Mesendoderm (in vitro differentiated cells): Measurements from ENCODE around the gene NHSL1.

Experiments
- DNase-seq: peaks from one replicate; pipeline ENCODE4 v3.0.0; 2013
- H2AK5ac ChIP-seq: 2 replicates; pipeline ENCODE4 v1.6.1; 2013; ENCODE audit warnings: low read length, inconsistent platforms
- H2BK120ac ChIP-seq: 2 replicates; pipeline ENCODE4 v1.6.1; 2013; ENCODE audit warnings: low read depth, mild to moderate bottlenecking, low read length, moderate library complexity, mixed read lengths
- H2BK15ac ChIP-seq: replicated peaks from 2 replicates; pipeline ENCODE4 v1.6.1; 2013; ENCODE audit warnings: low read depth, mild to moderate bottlenecking, moderate library complexity
- H2BK5ac ChIP-seq: 2 replicates; pipeline ENCODE4 v1.6.1; 2013; ENCODE audit warnings: low read length, inconsistent platforms
- H3K18ac ChIP-seq: 2 replicates; pipeline ENCODE4 v1.6.1; 2013; ENCODE audit warnings: mild to moderate bottlenecking, low read length, mixed read lengths
- H3K23ac ChIP-seq: one replicate; pipeline ENCODE4 v1.6.1; 2013; ENCODE audit warnings: low read length
- H3K27ac ChIP-seq: 2 replicates; pipeline ENCODE4 v1.5.1; 2013; ENCODE audit warnings: low read depth, mild to moderate bottlenecking, inconsistent platforms, low read length, moderate library complexity
- H3K27me3 ChIP-seq: 2 replicates; pipeline ENCODE4 v1.6.1; 2013; ENCODE audit warnings: low read length, control low read depth, mild to moderate bottlenecking, inconsistent platforms; ENCODE audit not compliant: insufficient read depth, poor library complexity
- H3K36me3 ChIP-seq: 2 replicates; pipeline ENCODE4 v1.6.1; 2013; ENCODE audit warnings: low read length, inconsistent platforms; ENCODE audit not compliant: control insufficient read depth, insufficient read depth
- H3K4ac ChIP-seq: one replicate; pipeline ENCODE4 v1.6.1; 2013; ENCODE audit warnings: low read depth, mild to moderate bottlenecking, low read length, moderate library complexity
- H3K4me1 ChIP-seq: 2 replicates; pipeline ENCODE4 v1.6.1; 2013; ENCODE audit warnings: low read depth, low read length, inconsistent platforms; ENCODE audit not compliant: control insufficient read depth
- H3K4me2 ChIP-seq: 2 replicates; pipeline ENCODE4 v1.6.1; 2013; ENCODE audit warnings: low read length
- H3K4me3 ChIP-seq: 2 replicates; pipeline ENCODE4 v1.5.1; 2013; ENCODE audit warnings: mild to moderate bottlenecking, low read length
- H3K56ac ChIP-seq: one replicate; pipeline ENCODE4 v1.6.1; 2013; ENCODE audit warnings: low read length
- H3K79me1 ChIP-seq: 2 replicates; pipeline ENCODE4 v1.6.1; 2013; ENCODE audit warnings: low read length, inconsistent platforms
- H3K79me2 ChIP-seq: 2 replicates; pipeline ENCODE4 v1.6.1; 2013; ENCODE audit warnings: mild to moderate bottlenecking, low read length; ENCODE audit not compliant: control insufficient read depth, insufficient read depth
- H3K9ac ChIP-seq: 2 replicates; pipeline ENCODE4 v1.6.1; 2013; ENCODE audit warnings: low read length, inconsistent platforms
- H4K5ac ChIP-seq: one replicate; pipeline ENCODE4 v1.6.1; 2013; ENCODE audit warnings: low read length
- H4K8ac ChIP-seq: one replicate; pipeline ENCODE4 v1.6.1; 2013; ENCODE audit warnings: low read depth, mild to moderate bottlenecking, control low read depth, low read length, moderate library complexity
- WGBS: extraction: QIAGEN DNeasy Blood & Tissue Kit; methylation state at CpG from one replicate; pipeline ENCODE4 v1.1.7; 2013; ENCODE audit warnings: low lambda C conversion rate, missing lambda C conversion rate; ENCODE audit not compliant: insufficient coverage; ENCODE audit errors: extremely low coverage; 5-methylcytosine and 5-hydroxymethylcytosine counted together

NHSL1 gene

DNA sequence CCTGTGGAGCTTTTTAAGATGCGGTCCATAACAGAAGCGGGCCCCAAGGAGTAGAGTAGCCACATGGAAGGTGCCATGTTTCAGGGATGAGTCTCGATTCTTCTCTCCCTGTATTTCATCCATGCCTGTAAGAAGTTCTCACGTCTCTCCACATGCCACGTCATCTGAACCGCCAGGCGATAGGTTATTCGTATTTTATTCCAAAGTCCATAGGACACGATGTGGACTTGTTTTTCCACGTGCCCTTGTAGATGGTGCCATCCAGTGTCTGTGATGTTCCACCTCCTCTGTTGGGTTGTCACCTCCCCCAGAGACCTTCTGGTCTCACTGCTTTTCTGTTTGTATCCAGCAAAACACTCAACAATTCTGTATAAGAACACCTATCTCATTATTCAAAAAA, 77.7 kb downstream of the NHSL1 start:
- no CpG with 5 or more reads among the region's 10 CpGs for WGBS
- Histone ChIP-seq H3K4me3 (no peak overlapping the region), H3K4me2 (no peak overlapping the region)

DNA sequence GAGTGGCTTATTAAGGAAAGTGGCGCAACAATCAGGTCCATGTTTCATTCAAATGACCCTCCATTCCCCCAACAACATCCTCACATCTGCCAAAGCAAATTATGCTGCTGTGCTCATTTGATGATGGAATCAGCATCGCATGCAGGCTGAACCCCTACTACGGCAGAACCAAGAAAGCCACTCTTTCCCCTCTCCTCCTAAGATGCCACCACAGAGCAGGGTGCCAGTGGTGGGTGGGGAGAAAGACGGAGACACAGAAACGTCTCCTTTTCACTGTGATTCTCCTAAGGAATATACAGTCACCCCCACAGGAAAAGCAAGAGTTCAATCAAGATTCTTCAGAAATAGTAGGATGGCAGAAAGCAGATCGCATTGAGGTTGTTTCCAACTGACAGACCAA, 78.2 kb downstream of the NHSL1 start:
- Histone ChIP-seq H3K79me1 (no peaks in the 10 kb centered on the region), H4K8ac (no peak overlapping the region), H2BK120ac (no peak overlapping the region), H2BK15ac (no peak overlapping the region), H3K18ac (no peak overlapping the region), H3K4me2 (no peak overlapping the region), H3K4me3 (no peak overlapping the region), H3K4ac (no peak overlapping the region), H3K27ac (no peak overlapping the region), H2AK5ac (no peak overlapping the region), H3K79me2 (no peaks in the 10 kb centered on the region), H2BK5ac (no peak overlapping the region), H3K9ac (no peak overlapping the region), H4K5ac (no peak overlapping the region), H3K56ac (no peak overlapping the region), H3K27me3 (no peaks in the 10 kb centered on the region), H3K23ac (no peak overlapping the region), H3K36me3 (peaks cover 2% of the 10 kb centered on the region), H3K4me1 (no peaks in the 10 kb centered on the region)
- DNase-seq = no peak
- no CpG with 5 or more reads among the region's 6 CpGs for WGBS

More for the DNA sequence above, 77.7 kb downstream of the NHSL1 start:
- Histone ChIP-seq H3K27ac (no peak overlapping the region), H2BK15ac (no peak overlapping the region), H2BK5ac (no peak overlapping the region), H3K79me2 (no peaks in the 10 kb centered on the region), H2BK120ac (no peak overlapping the region), H3K9ac (no peak overlapping the region), H2AK5ac (no peak overlapping the region), H3K4ac (no peak overlapping the region), H3K56ac (no peak overlapping the region), H4K8ac (no peak overlapping the region), H3K4me1 (no peaks in the 10 kb centered on the region), H3K18ac (no peak overlapping the region), H3K36me3 (peaks cover 2% of the 10 kb centered on the region), H4K5ac (no peak overlapping the region), H3K27me3 (no peaks in the 10 kb centered on the region), H3K79me1 (no peaks in the 10 kb centered on the region), H3K23ac (no peak overlapping the region)
- DNase-seq = no peak

DNA sequence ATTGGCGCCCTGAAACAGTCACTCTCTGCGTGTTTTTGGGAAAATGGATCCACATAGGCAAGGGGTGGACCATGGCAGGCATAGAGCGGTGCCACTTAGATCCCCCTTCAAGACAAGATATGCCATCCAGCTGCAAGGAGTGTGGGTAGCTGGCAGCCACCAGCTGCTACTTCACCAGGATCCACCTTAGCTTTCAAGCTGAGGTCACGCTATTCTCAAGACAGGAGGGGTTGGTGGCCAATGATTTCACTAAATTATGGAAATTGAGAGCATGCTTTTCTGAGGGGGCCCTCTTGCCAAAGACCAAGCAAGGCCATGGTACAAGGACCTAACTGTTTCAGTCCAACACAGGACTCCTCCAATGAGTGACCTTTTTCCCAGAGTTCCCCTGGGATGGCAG, 78.9 kb downstream of the NHSL1 start:
- Histone ChIP-seq H4K5ac (no peak overlapping the region), H3K4ac (no peak overlapping the region), H2BK120ac (no peak overlapping the region), H3K4me2 (no peak overlapping the region), H3K56ac (no peak overlapping the region), H4K8ac (no peak overlapping the region), H3K23ac (no peak overlapping the region), H3K79me2 (no peaks in the 10 kb centered on the region), H3K9ac (no peak overlapping the region), H3K27me3 (no peaks in the 10 kb centered on the region), H3K27ac (no peak overlapping the region), H2BK5ac (no peak overlapping the region), H2BK15ac (no peak overlapping the region), H3K36me3 (peaks cover 2% of the 10 kb centered on the region), H2AK5ac (no peak overlapping the region), H3K4me1 (no peaks in the 10 kb centered on the region), H3K79me1 (no peaks in the 10 kb centered on the region), H3K18ac (no peak overlapping the region), H3K4me3 (no peak overlapping the region)
- no CpG with 5 or more reads among the region's 4 CpGs for WGBS
- no peak for DNase-seq

DNA sequence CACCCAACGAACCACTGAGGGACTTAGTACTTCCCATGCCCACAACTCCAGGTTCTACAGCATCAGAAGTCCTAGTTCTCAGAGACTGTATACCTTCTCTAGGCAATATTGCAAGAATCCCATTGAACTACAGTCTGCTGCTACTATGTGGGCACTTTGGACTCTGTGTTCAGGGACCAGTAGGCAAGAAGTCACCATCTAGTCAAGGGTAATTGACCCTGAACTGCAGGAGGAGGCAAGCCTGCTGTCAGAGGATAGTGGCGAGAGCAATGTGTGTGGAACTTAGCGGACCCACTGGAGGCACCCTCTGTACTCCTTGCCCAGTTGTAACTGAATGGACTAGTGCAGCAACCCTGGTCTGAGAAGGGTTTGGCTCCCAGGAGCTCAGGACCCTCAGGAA, 79.5 kb downstream of the NHSL1 start:
- H3K4me3 ChIP-seq = no peak overlapping the region
- no peak overlapping the region for H3K4ac ChIP-seq
- no peaks in the 10 kb centered on the region for H3K79me2 ChIP-seq
- H3K4me1 ChIP-seq = no peaks in the 10 kb centered on the region
- H3K18ac ChIP-seq = no peak overlapping the region
- no peak overlapping the region for H3K9ac ChIP-seq
- H3K4me2 ChIP-seq = no peak overlapping the region
- peaks cover 2% of the 10 kb centered on the region for H3K36me3 ChIP-seq
- no peak overlapping the region for H2BK15ac ChIP-seq
- no peak overlapping the region for H2BK5ac ChIP-seq
- no peak overlapping the region for H4K8ac ChIP-seq
- no peak overlapping the region for H2AK5ac ChIP-seq
- no peak overlapping the region for H3K23ac ChIP-seq
- H3K27ac ChIP-seq = no peak overlapping the region
- no peak overlapping the region for H2BK120ac ChIP-seq
- H3K79me1 ChIP-seq = no peaks in the 10 kb centered on the region
- no peak for DNase-seq
- WGBS = no CpG with 5 or more reads among the region's 3 CpGs
- H3K27me3 ChIP-seq = no peaks in the 10 kb centered on the region
- H3K56ac ChIP-seq = no peak overlapping the region
- no peak overlapping the region for H4K5ac ChIP-seq

DNA sequence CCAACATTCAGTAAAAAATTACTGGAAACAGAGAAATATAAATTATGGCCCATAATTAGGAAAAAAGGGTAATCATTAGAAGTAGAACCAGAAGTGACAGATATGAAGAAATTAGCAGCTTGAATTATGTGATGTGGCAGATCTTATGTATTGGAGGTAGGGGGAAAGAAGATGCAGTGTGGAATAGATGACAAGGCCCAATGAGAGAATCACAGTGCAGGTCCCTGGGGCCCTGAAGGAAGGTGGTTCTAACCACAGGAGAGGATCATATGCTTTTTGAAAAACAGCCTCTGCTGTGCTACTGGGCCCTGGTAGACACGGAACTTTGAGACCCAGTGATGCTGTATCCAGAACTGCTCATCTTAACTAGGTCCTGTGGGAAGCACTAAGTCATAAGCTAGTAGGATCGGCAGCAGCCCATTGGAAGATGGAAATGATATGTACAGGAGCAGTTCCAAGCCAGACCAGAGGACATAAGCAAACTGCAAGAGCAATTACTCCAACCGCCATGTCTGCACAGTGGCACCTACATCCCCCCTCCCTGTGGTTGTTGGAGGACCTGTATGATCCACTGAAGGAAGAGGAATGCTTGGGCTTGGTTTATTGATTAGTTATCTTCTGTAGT, 81.1 kb downstream of the NHSL1 start:
- Histone ChIP-seq H4K8ac (no peak overlapping the region), H3K79me2 (no peaks in the 10 kb centered on the region), H3K9ac (no peak overlapping the region), H4K5ac (no peak overlapping the region), H2BK15ac (no peak overlapping the region), H3K27ac (no peak overlapping the region), H3K79me1 (no peaks in the 10 kb centered on the region), H2BK120ac (no peak overlapping the region), H3K36me3 (peaks cover 5% of the 10 kb centered on the region), H2AK5ac (no peak overlapping the region), H3K23ac (no peak overlapping the region), H3K4me1 (no peaks in the 10 kb centered on the region), H3K18ac (no peak overlapping the region), H3K4ac (no peak overlapping the region), H3K27me3 (no peaks in the 10 kb centered on the region), H3K4me2 (no peak overlapping the region), H3K4me3 (no peak overlapping the region), H2BK5ac (no peak overlapping the region), H3K56ac (no peak overlapping the region)
- DNase-seq = no peak
- no CpG with 5 or more reads among the region's 3 CpGs for WGBS

DNA sequence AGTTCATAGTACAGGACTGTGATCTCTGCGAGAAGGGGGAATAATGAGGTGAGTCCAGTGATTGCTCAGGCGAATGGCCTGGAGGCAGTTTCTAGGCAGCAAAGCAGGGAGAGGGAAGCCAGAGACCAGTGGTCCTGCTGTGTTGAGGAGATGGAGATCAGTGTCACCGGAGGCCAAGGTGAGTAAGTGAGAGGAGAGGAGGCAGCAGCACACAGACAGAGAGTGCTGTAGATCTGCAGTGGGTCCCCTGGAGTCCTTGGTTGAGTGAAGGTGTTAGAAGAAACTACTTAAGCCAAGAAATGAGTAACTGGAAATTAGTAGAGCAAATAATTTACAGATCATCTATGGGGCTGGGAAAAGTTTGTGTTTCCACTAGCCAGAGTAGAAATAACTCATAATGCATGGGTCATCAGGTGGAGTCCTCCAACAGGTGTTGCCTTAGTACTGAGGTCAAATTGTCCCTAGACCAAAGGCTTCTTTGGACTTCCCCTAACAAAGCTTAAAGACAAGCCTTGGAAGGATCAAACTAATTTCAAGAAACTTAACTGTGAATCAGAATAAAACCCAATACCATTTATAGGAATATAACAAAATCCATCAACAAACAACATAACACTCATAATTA, 81.7 kb downstream of the NHSL1 start:
- no CpG with 5 or more reads among the region's 3 CpGs for WGBS
- Histone ChIP-seq H3K56ac (no peak overlapping the region), H3K4ac (no peak overlapping the region), H2BK5ac (no peak overlapping the region), H3K9ac (no peak overlapping the region), H3K27ac (no peak overlapping the region), H2BK120ac (no peak overlapping the region), H3K27me3 (no peaks in the 10 kb centered on the region), H3K79me2 (no peaks in the 10 kb centered on the region), H3K18ac (no peak overlapping the region), H2BK15ac (no peak overlapping the region), H3K4me3 (no peak overlapping the region), H3K36me3 (peaks cover 5% of the 10 kb centered on the region), H3K4me1 (no peaks in the 10 kb centered on the region), H4K8ac (no peak overlapping the region), H4K5ac (no peak overlapping the region), H3K23ac (no peak overlapping the region), H3K4me2 (no peak overlapping the region), H2AK5ac (no peak overlapping the region), H3K79me1 (no peaks in the 10 kb centered on the region)
- peak; percentile 54 for DNase-seq
